NCI-H2029 (cell line): ENCODE data around the gene A1BG.
"Not testable (repeated sequence)": the region's sequence is repeated elsewhere in the genome, so short reads cannot be mapped to it uniquely, and the experiment has no call there.

Source experiments
- DNase-seq: peaks from one replicate; lab custom pipeline; 2025; lab: John Stamatoyannopoulos, UW

The A1BG gene

GRCh38 chr19:58334691-58335249, 18.5 kb downstream of the A1BG start:
- no peak for DNase-seq

GRCh38 chr19:58332697-58333096, 20.6 kb downstream of the A1BG start:
- no peak for DNase-seq

GRCh38 chr19:58330458-58330857, 22.8 kb downstream of the A1BG start:
- DNase-seq, result no peak

- DNase-seq, result no peak
Measured at GRCh38 chr19:58328999-58329398, 24.3 kb downstream of the A1BG start.

- peak; percentile 90 for DNase-seq
Measured at GRCh38 chr19:58326914-58327726, 26.2 kb downstream of the A1BG start, which contains the start of gene ZSCAN22. Gene ZSCAN22, plus strand, starts transcription at chr19:58326994. Its CDS starts 7,809 bp downstream, at chr19:58334803.

GRCh38 chr19:58326501-58326913, 26.8 kb downstream of the A1BG start:
- DNase-seq, result no peak

GRCh38 chr19:58325311-58326022, 27.8 kb downstream of the A1BG start:
- DNase-seq, result no peak

- DNase-seq, result no peak
Measured at GRCh38 chr19:58319241-58319640, 34.1 kb downstream of the A1BG start.

GRCh38 chr19:58318297-58318696, 35.0 kb downstream of the A1BG start:
- DNase-seq, result no peak

- DNase-seq, result no peak
Measured at GRCh38 chr19:58317476-58318072, 35.7 kb downstream of the A1BG start.

GRCh38 chr19:58315580-58315979, 37.7 kb downstream of the A1BG start:
- no peak for DNase-seq

- no peak for DNase-seq
Measured at GRCh38 chr19:58311345-58311865, 41.9 kb downstream of the A1BG start.

GRCh38 chr19:58310685-58311084, 42.6 kb downstream of the A1BG start:
- DNase-seq, result not testable (repeated sequence)

- no peak for DNase-seq
Measured at GRCh38 chr19:58307736-58308135, 45.6 kb downstream of the A1BG start.

- DNase-seq, result no peak
Measured at GRCh38 chr19:58305932-58306323, 47.4 kb downstream of the A1BG start.

- DNase-seq, result peak; percentile 97
Measured at GRCh38 chr19:58305065-58305931, 48.0 kb downstream of the A1BG start, which contains the start of gene ERVK3-1. Gene ERVK3-1, plus strand, starts transcription at chr19:58305377. Its CDS starts 6,792 bp downstream, at chr19:58312169.

GRCh38 chr19:58304748-58305064, 48.6 kb downstream of the A1BG start:
- no peak for DNase-seq

- no peak for DNase-seq
Measured at GRCh38 chr19:58304255-58304654, 49.0 kb downstream of the A1BG start.

- no peak for DNase-seq
Measured at GRCh38 chr19:58300620-58301019, 52.7 kb downstream of the A1BG start.

- DNase-seq, result no peak
Measured at GRCh38 chr19:58296104-58296503, 57.2 kb downstream of the A1BG start.
